Measurements from ENCODE around the gene UBE2O.

UBE2O gene

GRCh38 chr17:76379275-76379641, 73.7 kb downstream of the UBE2O start:
- no peak for TF ChIP-seq REST (IDR thresholded peaks at IDR 0.05; ENCODE audit: insufficient replicate concordance, low read depth)
- no peak for TF ChIP-seq GABPA (IDR thresholded peaks at IDR 0.05; ENCODE audit: low read depth)
- TF ChIP-seq SPI1 (IDR thresholded peaks at IDR 0.05; ENCODE audit: borderline replicate concordance, low read depth): no peak
- TF ChIP-seq CTCF (IDR thresholded peaks at IDR 0.05; ENCODE audit: insufficient read depth, low read length): no peak
- no peak for TF ChIP-seq POLR2AphosphoS5 (IDR thresholded peaks at IDR 0.05; ENCODE audit: low read depth)
- no peak overlapping the region for H3K4me3 ChIP-seq (replicated peaks; ENCODE audit: insufficient read depth, low read length)
- H3K27ac ChIP-seq (replicated peaks): no peak overlapping the region
- H3K27me3 ChIP-seq (ENCODE audit: insufficient read depth, poor library complexity, severe bottlenecking): no peaks in the 10 kb centered on the region
- no peak for DNase-seq (ENCODE audit: low read depth in 1 of 2, low spot score in 1 of 2)

- Histone ChIP-seq H3K27ac (replicated peaks) (no peak overlapping the region), H3K27me3 (ENCODE audit: insufficient read depth, poor library complexity, severe bottlenecking) (no peaks in the 10 kb centered on the region), H3K4me3 (replicated peaks; ENCODE audit: insufficient read depth, low read length) (no peak overlapping the region)
- TF ChIP-seq CTCF (IDR thresholded peaks at IDR 0.05; ENCODE audit: insufficient read depth, low read length) (no peak), POLR2AphosphoS5 (IDR thresholded peaks at IDR 0.05; ENCODE audit: low read depth) (no peak), GABPA (IDR thresholded peaks at IDR 0.05; ENCODE audit: low read depth) (no peak), REST (IDR thresholded peaks at IDR 0.05; ENCODE audit: insufficient replicate concordance, low read depth) (no peak), SPI1 (IDR thresholded peaks at IDR 0.05; ENCODE audit: borderline replicate concordance, low read depth) (no peak)
- no peak for DNase-seq (ENCODE audit: low read depth in 1 of 2, low spot score in 1 of 2)
These were observed 74.2 kb downstream of the UBE2O start for GRCh38 chr17:76378548-76379274.

GRCh38 chr17:76376318-76377133, 76.4 kb downstream of the UBE2O start:
- Histone ChIP-seq H3K27me3 (ENCODE audit: insufficient read depth, poor library complexity, severe bottlenecking) (no peaks in the 10 kb centered on the region), H3K4me3 (replicated peaks; ENCODE audit: insufficient read depth, low read length) (no peak overlapping the region), H3K27ac (replicated peaks) (no peak overlapping the region)
- no peak for DNase-seq (ENCODE audit: low read depth in 1 of 2, low spot score in 1 of 2)
- TF ChIP-seq REST (IDR thresholded peaks at IDR 0.05; ENCODE audit: insufficient replicate concordance, low read depth) (no peak), GABPA (IDR thresholded peaks at IDR 0.05; ENCODE audit: low read depth) (no peak), SPI1 (IDR thresholded peaks at IDR 0.05; ENCODE audit: borderline replicate concordance, low read depth) (no peak)

Data from HL-60 (cell line).